ENCODE results near the gene NEK3. TPM values are rescaled to one million over a fixed set of nuclear protein-coding genes. Genes with fewer than 3 reads are reported as not detected.
A peak's percentile ranks its signal among the peaks of the same experiment; 100 is the strongest.
"Not testable (repeated sequence)": the region's sequence is repeated elsewhere in the genome, so short reads cannot be mapped to it uniquely, and the experiment has no call there.

Gene NEK3, protein sequence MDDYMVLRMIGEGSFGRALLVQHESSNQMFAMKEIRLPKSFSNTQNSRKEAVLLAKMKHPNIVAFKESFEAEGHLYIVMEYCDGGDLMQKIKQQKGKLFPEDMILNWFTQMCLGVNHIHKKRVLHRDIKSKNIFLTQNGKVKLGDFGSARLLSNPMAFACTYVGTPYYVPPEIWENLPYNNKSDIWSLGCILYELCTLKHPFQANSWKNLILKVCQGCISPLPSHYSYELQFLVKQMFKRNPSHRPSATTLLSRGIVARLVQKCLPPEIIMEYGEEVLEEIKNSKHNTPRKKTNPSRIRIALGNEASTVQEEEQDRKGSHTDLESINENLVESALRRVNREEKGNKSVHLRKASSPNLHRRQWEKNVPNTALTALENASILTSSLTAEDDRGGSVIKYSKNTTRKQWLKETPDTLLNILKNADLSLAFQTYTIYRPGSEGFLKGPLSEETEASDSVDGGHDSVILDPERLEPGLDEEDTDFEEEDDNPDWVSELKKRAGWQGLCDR
- total RNA-seq: 10.9 TPM
- long read RNA-seq, partial matches to known transcripts: 3 of 13 reads
- long read RNA-seq, other reads (novel, unspliced or antisense): 6 of 13 reads

- Histone ChIP-seq H3K9me3 (no peaks in the 10 kb centered on the region), H3K27me3 (ENCODE audit: low read depth) (no peaks in the 10 kb centered on the region), H3K4me3 (peak within 1 kb of the TSS; percentile 86), H3K27ac (peak within 1 kb of the TSS; percentile 88), H3K4me1 (peaks cover 28% of the 10 kb centered on the region), H3K36me3 (no peaks in the 10 kb centered on the region)
- TF ChIP-seq, protein P1, sequence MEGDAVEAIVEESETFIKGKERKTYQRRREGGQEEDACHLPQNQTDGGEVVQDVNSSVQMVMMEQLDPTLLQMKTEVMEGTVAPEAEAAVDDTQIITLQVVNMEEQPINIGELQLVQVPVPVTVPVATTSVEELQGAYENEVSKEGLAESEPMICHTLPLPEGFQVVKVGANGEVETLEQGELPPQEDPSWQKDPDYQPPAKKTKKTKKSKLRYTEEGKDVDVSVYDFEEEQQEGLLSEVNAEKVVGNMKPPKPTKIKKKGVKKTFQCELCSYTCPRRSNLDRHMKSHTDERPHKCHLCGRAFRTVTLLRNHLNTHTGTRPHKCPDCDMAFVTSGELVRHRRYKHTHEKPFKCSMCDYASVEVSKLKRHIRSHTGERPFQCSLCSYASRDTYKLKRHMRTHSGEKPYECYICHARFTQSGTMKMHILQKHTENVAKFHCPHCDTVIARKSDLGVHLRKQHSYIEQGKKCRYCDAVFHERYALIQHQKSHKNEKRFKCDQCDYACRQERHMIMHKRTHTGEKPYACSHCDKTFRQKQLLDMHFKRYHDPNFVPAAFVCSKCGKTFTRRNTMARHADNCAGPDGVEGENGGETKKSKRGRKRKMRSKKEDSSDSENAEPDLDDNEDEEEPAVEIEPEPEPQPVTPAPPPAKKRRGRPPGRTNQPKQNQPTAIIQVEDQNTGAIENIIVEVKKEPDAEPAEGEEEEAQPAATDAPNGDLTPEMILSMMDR (IDR thresholded peaks at IDR 0.05): no peak
- DNase-seq (peak; percentile 75), ATAC-seq (peak; percentile 94 to 96)
- intact Hi-C loops (cut with DNase I): no loop called here
These were observed at the start of gene NEK3 for GRCh38 chr13:52159159-52159982. Gene NEK3 (minus strand): TSS chr13:52159597. CDS start chr13:52156191, 3,406 bp downstream.

DNA sequence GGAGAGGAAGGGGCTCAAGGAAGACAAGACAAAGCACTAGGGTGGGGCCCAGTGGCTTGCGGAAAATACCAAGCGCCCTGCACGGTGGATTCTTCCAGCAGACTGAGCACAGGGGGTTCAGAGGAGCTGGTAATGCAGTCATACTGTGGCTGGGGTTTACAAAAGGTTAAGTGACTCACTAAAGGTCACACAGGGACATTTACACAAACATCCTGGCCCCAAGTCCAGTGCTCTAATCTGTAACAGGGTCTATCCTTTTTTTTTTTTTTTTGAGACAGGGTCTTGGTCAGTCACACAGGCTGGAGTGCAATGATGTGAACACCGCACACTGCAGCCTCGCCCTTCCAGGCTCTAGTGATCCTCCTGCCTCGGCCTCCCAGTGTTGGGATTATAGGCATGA is 49.0 kb upstream of the NEK3 start:
- DNase-seq, ATAC-seq, H3K36me3 ChIP-seq: not testable (repeated sequence)

DNA sequence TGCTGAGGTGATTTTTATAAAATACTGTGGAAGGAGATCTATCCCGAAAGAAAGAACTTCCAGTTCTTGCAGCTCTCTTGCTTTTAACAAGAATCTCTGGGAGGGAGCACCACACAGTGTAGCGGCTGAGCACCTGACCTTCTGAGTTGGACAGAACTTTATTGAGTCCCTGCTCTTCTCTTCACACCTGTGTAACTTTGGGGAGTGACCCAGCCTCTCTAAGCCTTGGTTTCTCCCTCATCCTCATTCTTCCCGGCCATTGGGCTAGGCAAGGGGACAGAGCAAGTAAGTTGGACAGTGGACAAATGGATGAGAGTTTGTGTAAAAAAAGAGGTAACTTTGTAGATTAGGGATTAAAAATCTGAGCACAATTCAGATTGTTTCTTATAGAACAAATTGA is 48.5 kb upstream of the NEK3 start:
- ATAC-seq; H3K27ac ChIP-seq; H3K4me3 ChIP-seq; DNase-seq; intact Hi-C loops (cut with DNase I); H3K9me3 ChIP-seq; H3K27me3 ChIP-seq (ENCODE audit: low read depth); H3K36me3 ChIP-seq; H3K4me1 ChIP-seq: not testable (repeated sequence)

More for the DNA sequence above, 49.0 kb upstream of the NEK3 start:
- H3K27me3 ChIP-seq (ENCODE audit: low read depth); H3K9me3 ChIP-seq; H3K4me1 ChIP-seq; intact Hi-C loops (cut with DNase I); H3K27ac ChIP-seq; H3K4me3 ChIP-seq: not testable (repeated sequence)

DNA sequence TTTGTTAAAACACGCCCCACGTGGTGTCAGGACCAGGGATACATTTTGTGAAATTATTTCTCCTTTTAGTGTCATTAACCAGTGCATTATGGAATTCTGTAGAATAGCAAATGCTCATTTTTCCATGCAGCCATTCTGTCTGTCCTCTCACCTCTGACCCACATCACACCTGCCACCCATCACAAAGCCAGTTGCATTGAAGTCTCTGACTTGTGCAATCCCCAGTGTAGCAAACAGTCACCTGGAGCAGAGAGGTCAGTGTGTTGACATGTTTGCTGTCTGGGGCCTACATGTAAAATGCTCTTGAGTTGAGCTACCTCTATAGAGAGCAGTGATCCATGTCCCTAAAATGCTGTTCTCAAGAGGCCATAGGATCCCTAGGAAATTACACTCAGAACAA is 47.9 kb upstream of the NEK3 start:
- ATAC-seq; H3K4me1 ChIP-seq; H3K36me3 ChIP-seq; DNase-seq; intact Hi-C loops (cut with DNase I); H3K4me3 ChIP-seq; H3K9me3 ChIP-seq; H3K27ac ChIP-seq; H3K27me3 ChIP-seq (ENCODE audit: low read depth): not testable (repeated sequence)

DNA sequence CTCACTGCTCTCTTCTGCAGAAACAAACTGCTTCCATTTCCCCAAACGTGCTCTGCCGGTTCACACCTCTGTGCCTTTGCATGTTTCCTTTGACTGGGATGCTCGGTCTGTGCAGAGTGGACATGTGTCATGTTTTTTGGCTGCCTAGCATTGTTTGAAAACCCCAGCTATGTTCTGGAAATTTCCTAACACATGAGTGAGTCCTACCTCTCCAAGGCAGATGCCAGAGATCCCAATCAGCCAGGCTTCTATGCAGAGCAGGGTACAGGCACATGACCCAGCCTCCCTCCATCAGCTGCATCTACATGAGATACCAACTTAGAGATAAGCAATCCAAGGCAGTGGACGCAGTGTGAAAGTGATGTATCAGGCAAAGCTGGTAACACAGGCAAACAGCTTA is 45.1 kb upstream of the NEK3 start:
- not testable (repeated sequence) for ATAC-seq

GRCh38 chr13:52203864-52204263 is 44.5 kb upstream of the NEK3 start:
- DNase-seq; H3K9me3 ChIP-seq; H3K27me3 ChIP-seq (ENCODE audit: low read depth); H3K4me3 ChIP-seq; intact Hi-C loops (cut with DNase I); H3K27ac ChIP-seq; H3K36me3 ChIP-seq: not testable (repeated sequence)
- ATAC-seq: peak in 1 of 2 donors; percentile 45
- H3K4me1 ChIP-seq: peaks cover 12% of the 10 kb centered on the region

More for the DNA sequence above, 45.1 kb upstream of the NEK3 start:
- H3K27me3 ChIP-seq (ENCODE audit: low read depth); H3K9me3 ChIP-seq; H3K4me3 ChIP-seq; H3K27ac ChIP-seq; intact Hi-C loops (cut with DNase I); DNase-seq; H3K36me3 ChIP-seq: not testable (repeated sequence)
- peaks cover 12% of the 10 kb centered on the region for H3K4me1 ChIP-seq

GRCh38 chr13:52202506-52202905 is 43.1 kb upstream of the NEK3 start:
- H3K4me3 ChIP-seq; H3K27ac ChIP-seq; ATAC-seq; H3K36me3 ChIP-seq; DNase-seq; H3K9me3 ChIP-seq; H3K27me3 ChIP-seq (ENCODE audit: low read depth); intact Hi-C loops (cut with DNase I): not testable (repeated sequence)
- H3K4me1 ChIP-seq: peaks cover 12% of the 10 kb centered on the region

DNA sequence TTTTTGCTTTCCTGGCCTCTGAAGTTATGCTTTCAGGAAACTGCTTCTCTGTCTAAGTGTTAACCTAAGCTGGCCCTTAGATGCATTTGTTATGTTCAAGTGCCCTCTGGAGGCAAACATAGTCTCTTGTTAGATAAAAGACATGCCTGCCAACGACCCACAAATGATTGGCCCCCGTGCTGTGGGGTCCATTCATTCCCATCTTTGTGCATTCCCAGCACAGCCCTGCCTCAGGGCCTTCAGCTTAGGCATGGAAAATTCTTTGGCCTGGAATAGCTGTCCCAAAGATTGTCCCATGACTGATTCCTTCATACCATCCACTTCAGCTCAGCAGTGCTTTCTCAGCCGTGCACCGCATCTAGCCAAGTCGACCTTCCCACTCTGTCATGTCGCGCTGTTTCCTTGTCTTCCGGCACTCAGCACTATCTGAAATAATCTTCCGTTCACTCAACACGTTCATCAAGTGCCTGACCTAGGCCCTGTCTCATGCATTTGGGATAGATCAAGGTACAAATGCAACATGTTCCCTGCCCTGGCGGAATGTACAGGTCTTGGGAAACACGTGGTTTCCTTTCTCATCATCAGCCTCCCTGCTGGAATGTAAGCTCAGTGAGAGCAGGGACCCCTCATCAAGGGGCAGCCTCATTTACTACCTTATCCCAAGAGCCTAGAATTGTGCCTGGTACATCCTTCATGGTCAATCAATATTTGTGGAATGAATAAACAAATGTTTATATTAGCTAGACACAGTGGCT is 42.2 kb upstream of the NEK3 start:
- H3K4me3 ChIP-seq; H3K36me3 ChIP-seq; H3K27me3 ChIP-seq (ENCODE audit: low read depth); intact Hi-C loops (cut with DNase I); H3K27ac ChIP-seq; H3K9me3 ChIP-seq; DNase-seq: not testable (repeated sequence)
- TF ChIP-seq, protein P1 (IDR thresholded peaks at IDR 0.05): peak; percentile 47
- H3K4me1 ChIP-seq: peaks cover 12% of the 10 kb centered on the region
- peak; percentile 71 to 88 for ATAC-seq

All from lower lobe of right lung (tissue), 2 donors.